22Rv1 (cell line): ENCODE results near the gene BACH1.

ENCODE experiments used
- H3K27ac ChIP-seq: fragments of 450-650 bp; 2 replicates; pipeline ENCODE4 v1.5.1; 2017
- ZFX ChIP-seq: fragments of 450-650 bp; IDR thresholded peaks from 2 replicates; pipeline ENCODE4 v1.6.1; 2017; ENCODE audit warnings: antibody characterized with exemption, borderline replicate concordance
- TF ChIP-seq, protein P1 (sequence below): fragments of 450-650 bp; IDR thresholded peaks from 2 replicates; pipeline ENCODE4 v1.5.1; 2017; ENCODE audit warnings: mild to moderate bottlenecking

Gene BACH1

DNA sequence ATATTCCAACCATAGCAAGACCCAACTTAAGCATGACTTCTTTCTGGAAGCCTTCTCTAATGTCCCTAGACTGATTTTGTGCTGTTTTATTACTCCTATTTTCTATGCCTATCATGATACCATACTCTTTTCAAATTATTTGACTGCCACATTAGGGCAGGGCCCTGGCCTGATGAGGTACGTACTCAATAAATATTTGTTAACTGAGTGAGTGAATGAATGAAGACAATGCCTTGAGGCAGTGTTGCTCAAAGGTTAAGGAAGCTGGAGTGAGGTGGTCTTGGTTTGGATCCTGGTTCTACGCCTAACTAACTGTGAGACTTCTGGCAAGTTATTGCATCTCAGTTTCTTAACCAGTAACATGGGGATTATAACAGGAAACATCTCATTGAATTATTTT is 38.3 kb upstream of the BACH1 start:
- H3K27ac ChIP-seq, result no peak overlapping the region
- TF ChIP-seq, protein P1, sequence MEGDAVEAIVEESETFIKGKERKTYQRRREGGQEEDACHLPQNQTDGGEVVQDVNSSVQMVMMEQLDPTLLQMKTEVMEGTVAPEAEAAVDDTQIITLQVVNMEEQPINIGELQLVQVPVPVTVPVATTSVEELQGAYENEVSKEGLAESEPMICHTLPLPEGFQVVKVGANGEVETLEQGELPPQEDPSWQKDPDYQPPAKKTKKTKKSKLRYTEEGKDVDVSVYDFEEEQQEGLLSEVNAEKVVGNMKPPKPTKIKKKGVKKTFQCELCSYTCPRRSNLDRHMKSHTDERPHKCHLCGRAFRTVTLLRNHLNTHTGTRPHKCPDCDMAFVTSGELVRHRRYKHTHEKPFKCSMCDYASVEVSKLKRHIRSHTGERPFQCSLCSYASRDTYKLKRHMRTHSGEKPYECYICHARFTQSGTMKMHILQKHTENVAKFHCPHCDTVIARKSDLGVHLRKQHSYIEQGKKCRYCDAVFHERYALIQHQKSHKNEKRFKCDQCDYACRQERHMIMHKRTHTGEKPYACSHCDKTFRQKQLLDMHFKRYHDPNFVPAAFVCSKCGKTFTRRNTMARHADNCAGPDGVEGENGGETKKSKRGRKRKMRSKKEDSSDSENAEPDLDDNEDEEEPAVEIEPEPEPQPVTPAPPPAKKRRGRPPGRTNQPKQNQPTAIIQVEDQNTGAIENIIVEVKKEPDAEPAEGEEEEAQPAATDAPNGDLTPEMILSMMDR, result no peak
- TF ChIP-seq ZFX, result no peak

DNA sequence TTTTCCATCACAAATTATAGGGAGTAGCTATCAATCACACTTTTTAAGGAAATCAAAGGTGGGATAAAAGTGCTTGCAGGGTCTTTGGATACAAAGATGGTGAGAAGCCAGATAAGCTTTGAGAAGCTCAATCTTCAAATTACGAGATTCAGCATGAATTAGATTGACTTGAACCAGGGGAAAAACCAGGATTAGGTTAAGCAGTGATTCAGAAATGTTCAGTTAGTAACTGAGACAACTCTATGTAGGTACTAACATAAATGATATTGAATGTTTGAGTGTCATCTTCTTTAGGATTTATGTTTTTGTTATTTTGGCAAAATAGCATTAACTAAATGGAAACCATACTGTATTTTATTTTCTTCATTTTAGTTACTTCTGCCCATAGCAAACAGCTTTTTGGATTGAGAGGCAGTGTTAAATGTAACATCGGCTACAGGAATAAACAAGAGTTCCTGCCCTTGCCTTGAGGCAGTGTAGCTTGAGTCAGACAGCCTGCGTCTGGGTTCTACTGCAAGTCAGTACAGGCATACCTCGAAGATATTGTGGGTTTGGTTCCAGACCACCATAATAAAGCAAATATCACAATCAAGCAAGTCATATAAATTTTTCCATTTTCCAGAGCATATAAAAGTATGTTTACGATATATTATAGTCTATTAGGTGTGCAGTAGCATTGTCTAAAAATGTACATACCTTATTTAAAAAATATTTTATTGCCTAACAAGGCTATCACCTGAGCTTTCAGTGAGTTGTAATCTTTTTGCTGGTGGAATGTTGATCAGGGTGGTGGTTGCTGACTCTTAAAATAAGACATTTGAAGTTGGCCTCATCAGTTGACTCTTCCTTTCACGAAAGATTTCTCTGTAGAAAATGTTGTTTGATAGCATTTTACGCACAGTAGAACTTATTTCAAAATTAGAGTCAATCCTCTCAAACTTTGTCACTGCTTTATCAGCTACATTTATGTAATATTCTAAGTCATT is 36.9 kb upstream of the BACH1 start:
- TF ChIP-seq ZFX, result no peak
- TF ChIP-seq, protein P1, result no peak
- no peak overlapping the region for H3K27ac ChIP-seq

DNA sequence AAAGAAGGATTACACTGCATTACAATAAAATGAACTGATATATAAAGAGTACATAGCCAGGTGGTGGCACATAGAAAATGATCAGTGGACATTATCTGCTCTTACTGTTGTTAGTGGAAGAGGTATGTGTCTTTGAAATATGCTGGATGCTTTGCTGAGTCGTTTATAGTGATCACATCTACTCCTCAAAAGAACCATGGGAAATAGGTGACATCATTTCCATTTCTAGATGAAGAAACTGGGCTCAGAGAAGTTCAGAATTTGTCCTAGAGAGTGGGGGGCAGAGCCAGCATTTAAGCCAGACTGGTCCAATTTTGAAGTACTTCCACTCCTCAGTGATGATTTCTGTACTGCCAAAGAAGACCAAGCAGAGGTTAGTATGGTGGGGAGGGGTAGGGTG is 34.0 kb upstream of the BACH1 start:
- no peak overlapping the region for H3K27ac ChIP-seq
- no peak for TF ChIP-seq ZFX
- TF ChIP-seq, protein P1, result no peak

DNA sequence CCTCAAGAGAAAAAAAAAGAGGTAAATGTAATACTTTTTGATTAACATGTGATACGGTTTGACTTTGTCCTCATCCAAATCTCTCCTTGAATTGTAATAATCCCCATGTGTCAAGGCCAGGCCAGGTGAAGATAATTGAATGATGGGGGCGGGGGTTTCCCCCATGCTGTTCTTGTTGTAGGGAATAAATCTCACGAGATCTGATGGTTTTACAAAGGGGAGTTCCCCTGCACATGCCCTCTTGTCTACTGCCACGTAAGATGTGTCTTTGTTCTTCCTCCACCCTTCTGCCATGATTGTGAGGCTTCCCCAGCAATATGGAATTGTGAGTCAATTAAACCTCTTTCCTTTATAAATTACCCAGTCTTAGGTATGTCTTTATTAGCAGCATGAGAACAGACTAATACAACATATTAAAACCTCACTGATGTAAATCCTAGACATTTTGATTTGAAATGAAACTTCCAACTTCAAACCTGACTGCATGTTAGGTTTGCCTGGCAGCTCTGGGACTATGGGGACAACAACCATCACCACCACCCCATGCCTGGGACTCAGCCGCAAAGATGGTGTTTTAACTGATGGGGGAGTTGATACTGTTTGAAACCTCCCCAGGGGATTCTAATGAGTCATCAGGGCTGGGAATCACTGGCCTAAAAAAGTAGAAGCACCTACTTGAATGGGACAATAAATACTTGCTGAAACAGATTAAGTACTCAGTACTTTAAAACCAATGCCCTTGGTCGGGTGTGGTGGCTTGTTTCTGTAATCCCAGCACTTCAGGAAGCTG is 32.8 kb upstream of the BACH1 start:
- no peak overlapping the region for H3K27ac ChIP-seq
- TF ChIP-seq ZFX, result no peak
- TF ChIP-seq, protein P1, result no peak

DNA sequence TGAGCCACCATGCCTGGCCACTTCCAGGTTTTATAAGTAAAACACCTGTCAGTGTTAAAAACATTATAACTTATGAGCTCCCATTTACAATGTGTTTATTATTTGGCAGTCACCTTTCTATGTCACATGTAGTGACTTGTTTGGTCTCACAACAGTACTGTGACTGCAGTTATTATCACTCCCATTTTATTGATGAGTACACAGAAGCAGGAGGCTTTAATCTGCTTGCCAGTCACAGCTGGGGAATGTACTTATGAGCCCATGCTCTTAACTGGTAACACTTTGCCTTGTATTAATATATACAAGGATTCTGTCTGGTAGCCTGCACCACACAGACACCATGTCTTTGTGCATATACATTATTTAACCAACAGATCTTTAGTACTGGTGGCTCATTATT is 31.1 kb upstream of the BACH1 start:
- TF ChIP-seq, protein P1, result no peak
- no peak for TF ChIP-seq ZFX
- no peak overlapping the region for H3K27ac ChIP-seq

DNA sequence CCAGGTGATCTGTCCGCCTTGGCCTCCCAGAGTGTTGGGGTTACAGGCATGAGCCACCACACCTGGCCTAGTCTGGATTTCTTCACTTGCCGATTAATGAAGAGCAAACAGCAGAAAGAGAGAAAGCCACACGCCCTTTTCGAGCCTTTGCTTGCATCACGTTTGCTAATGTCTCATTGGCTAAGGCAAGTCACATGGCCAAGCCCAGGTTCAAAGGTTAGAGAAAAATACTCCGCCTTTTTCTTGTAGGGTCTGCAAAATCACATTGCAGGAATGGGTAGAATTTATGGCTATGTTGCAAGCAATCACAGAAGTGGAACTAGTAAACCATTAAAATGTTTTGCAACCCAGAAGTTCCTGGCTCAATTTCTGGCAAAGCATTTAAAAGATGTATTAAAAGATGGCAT is 26.8 kb upstream of the BACH1 start:
- no peak overlapping the region for H3K27ac ChIP-seq
- TF ChIP-seq, protein P1, result no peak
- TF ChIP-seq ZFX, result no peak
